ENCODE measurements around the gene AK9. TPM values are rescaled to one million over a fixed set of nuclear protein-coding genes. Genes with fewer than 3 reads are reported as not detected.

Gene AK9
- total and polyA plus RNA-seq, 4 donors, result 1.1 to 5.3 (median 3.8) TPM

DNA sequence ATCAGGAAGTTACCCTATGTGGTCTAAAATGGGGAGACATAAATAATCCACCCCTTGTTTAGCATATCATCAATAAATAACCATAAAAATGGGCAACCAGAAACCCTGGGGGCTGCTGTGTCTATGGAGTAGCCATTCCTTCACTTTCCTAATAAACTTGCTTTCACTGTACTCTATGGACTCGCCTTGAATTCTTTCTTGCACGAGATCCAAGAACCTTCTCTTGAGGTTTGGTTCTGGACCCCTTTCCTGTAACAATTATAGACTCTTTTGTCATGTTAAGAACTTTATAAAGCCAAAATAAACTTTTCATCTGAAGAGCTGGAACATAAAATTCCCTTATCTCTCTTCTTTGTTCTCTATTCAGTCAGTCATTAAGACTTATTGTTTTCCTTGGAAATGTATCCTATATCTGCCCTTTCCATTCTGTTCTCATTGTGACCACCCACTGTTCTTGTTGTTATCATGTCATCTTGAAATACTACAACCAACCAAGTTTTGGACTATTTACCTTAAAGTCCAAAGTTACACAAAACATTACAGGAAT is 178.7 kb downstream of the AK9 start (continued):
- TF ChIP-seq, protein P1, sequence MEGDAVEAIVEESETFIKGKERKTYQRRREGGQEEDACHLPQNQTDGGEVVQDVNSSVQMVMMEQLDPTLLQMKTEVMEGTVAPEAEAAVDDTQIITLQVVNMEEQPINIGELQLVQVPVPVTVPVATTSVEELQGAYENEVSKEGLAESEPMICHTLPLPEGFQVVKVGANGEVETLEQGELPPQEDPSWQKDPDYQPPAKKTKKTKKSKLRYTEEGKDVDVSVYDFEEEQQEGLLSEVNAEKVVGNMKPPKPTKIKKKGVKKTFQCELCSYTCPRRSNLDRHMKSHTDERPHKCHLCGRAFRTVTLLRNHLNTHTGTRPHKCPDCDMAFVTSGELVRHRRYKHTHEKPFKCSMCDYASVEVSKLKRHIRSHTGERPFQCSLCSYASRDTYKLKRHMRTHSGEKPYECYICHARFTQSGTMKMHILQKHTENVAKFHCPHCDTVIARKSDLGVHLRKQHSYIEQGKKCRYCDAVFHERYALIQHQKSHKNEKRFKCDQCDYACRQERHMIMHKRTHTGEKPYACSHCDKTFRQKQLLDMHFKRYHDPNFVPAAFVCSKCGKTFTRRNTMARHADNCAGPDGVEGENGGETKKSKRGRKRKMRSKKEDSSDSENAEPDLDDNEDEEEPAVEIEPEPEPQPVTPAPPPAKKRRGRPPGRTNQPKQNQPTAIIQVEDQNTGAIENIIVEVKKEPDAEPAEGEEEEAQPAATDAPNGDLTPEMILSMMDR (IDR thresholded peaks at IDR 0.05; ENCODE audit: low read depth, low read length, missing input control), result no peak
- TF ChIP-seq, protein P2, sequence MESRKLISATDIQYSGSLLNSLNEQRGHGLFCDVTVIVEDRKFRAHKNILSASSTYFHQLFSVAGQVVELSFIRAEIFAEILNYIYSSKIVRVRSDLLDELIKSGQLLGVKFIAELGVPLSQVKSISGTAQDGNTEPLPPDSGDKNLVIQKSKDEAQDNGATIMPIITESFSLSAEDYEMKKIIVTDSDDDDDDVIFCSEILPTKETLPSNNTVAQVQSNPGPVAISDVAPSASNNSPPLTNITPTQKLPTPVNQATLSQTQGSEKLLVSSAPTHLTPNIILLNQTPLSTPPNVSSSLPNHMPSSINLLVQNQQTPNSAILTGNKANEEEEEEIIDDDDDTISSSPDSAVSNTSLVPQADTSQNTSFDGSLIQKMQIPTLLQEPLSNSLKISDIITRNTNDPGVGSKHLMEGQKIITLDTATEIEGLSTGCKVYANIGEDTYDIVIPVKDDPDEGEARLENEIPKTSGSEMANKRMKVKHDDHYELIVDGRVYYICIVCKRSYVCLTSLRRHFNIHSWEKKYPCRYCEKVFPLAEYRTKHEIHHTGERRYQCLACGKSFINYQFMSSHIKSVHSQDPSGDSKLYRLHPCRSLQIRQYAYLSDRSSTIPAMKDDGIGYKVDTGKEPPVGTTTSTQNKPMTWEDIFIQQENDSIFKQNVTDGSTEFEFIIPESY (IDR thresholded peaks at IDR 0.05), result no peak
- TF ChIP-seq GABPA (IDR thresholded peaks at IDR 0.05 in 1 of 2, conservative IDR thresholded peaks at IDR 0.05 in 1 of 2), result no peak

- Histone ChIP-seq H3K9ac (ENCODE audit: low read depth in 1 of 2, low read length in 2 of 2) (no peak overlapping the region), H3K4me1 (ENCODE audit: control insufficient read depth in 4 of 4, insufficient read depth in 4 of 4, low read length in 3 of 4) (no peaks in the 10 kb centered on the region), H3K36me3 (ENCODE audit: control insufficient read depth in 4 of 4, insufficient read depth in 3 of 4, low read depth in 1 of 4, low read length in 3 of 4) (no peaks in the 10 kb centered on the region), H3K27ac (ENCODE audit: low read depth in 1 of 2, low read length in 2 of 2) (no peak overlapping the region), H3K27me3 (ENCODE audit: control insufficient read depth in 4 of 4, insufficient read depth in 4 of 4, low read length in 3 of 4) (no peaks in the 10 kb centered on the region), H3K9me3 (ENCODE audit: control insufficient read depth in 4 of 4, low read length in 3 of 4) (no peaks in the 10 kb centered on the region), H3K4me3 (ENCODE audit: low read depth in 1 of 3, low read length in 3 of 3) (no peak overlapping the region)
- TF ChIP-seq, protein P1 (IDR thresholded peaks at IDR 0.05; ENCODE audit: low read depth, low read length, missing input control), result no peak
- TF ChIP-seq MAX (IDR thresholded peaks at IDR 0.05) (no peak), NR2F2 (IDR thresholded peaks at IDR 0.05) (no peak), HNF4G (IDR thresholded peaks at IDR 0.05) (no peak)
- TF ChIP-seq, protein P2 (IDR thresholded peaks at IDR 0.05), result no peak
- 82% methylated on average over 2 of the region's 2 CpGs for WGBS
- no peak for DNase-seq (ENCODE audit: low spot score)
Measured at GRCh38 chr6:109511832-109512231, 179.2 kb downstream of the AK9 start.

- Histone ChIP-seq H3K36me3 (ENCODE audit: control insufficient read depth in 4 of 4, insufficient read depth in 3 of 4, low read depth in 1 of 4, low read length in 3 of 4) (no peaks in the 10 kb centered on the region), H3K9ac (ENCODE audit: low read depth in 1 of 2, low read length in 2 of 2) (no peak overlapping the region), H3K9me3 (ENCODE audit: control insufficient read depth in 4 of 4, low read length in 3 of 4) (no peaks in the 10 kb centered on the region), H3K4me3 (ENCODE audit: low read depth in 1 of 3, low read length in 3 of 3) (no peak overlapping the region), H3K27me3 (ENCODE audit: control insufficient read depth in 4 of 4, insufficient read depth in 4 of 4, low read length in 3 of 4) (no peaks in the 10 kb centered on the region), H3K4me1 (ENCODE audit: control insufficient read depth in 4 of 4, insufficient read depth in 4 of 4, low read length in 3 of 4) (no peaks in the 10 kb centered on the region), H3K27ac (ENCODE audit: low read depth in 1 of 2, low read length in 2 of 2) (no peak overlapping the region)
- DNase-seq (ENCODE audit: low spot score), result no peak
- WGBS, result 93% methylated on average over 1 of the region's 1 CpG
- TF ChIP-seq RAD21 (IDR thresholded peaks at IDR 0.05) (no peak), RXRA (IDR thresholded peaks at IDR 0.05) (no peak), GABPA (IDR thresholded peaks at IDR 0.05 in 1 of 2, conservative IDR thresholded peaks at IDR 0.05 in 1 of 2) (no peak), SP1 (IDR thresholded peaks at IDR 0.05) (no peak), HNF4G (IDR thresholded peaks at IDR 0.05) (no peak), JUND (IDR thresholded peaks at IDR 0.05) (no peak), EGR1 (IDR thresholded peaks at IDR 0.05; ENCODE audit: low read depth in 2 of 2) (no peak), NR2F2 (IDR thresholded peaks at IDR 0.05) (no peak), ATF3 (IDR thresholded peaks at IDR 0.05) (no peak)
- TF ChIP-seq, protein P2 (IDR thresholded peaks at IDR 0.05), result no peak
- TF ChIP-seq, protein P3, sequence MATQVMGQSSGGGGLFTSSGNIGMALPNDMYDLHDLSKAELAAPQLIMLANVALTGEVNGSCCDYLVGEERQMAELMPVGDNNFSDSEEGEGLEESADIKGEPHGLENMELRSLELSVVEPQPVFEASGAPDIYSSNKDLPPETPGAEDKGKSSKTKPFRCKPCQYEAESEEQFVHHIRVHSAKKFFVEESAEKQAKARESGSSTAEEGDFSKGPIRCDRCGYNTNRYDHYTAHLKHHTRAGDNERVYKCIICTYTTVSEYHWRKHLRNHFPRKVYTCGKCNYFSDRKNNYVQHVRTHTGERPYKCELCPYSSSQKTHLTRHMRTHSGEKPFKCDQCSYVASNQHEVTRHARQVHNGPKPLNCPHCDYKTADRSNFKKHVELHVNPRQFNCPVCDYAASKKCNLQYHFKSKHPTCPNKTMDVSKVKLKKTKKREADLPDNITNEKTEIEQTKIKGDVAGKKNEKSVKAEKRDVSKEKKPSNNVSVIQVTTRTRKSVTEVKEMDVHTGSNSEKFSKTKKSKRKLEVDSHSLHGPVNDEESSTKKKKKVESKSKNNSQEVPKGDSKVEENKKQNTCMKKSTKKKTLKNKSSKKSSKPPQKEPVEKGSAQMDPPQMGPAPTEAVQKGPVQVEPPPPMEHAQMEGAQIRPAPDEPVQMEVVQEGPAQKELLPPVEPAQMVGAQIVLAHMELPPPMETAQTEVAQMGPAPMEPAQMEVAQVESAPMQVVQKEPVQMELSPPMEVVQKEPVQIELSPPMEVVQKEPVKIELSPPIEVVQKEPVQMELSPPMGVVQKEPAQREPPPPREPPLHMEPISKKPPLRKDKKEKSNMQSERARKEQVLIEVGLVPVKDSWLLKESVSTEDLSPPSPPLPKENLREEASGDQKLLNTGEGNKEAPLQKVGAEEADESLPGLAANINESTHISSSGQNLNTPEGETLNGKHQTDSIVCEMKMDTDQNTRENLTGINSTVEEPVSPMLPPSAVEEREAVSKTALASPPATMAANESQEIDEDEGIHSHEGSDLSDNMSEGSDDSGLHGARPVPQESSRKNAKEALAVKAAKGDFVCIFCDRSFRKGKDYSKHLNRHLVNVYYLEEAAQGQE (IDR thresholded peaks at IDR 0.05), result no peak
Measured at GRCh38 chr6:109510358-109510757, 180.6 kb downstream of the AK9 start.
